Upper lobe of left lung (tissue), 4 donors: Measurements from ENCODE around the gene ANK3.

Experiments
- POLR2A ChIP-seq, 4 donors: fragments of 450-650 bp; IDR thresholded peaks; one replicate each; pipeline ENCODE4 v1.5.1; 2016 to 2017; ENCODE audit warnings: antibody characterized with exemption in 4 of 4, mild to moderate bottlenecking in 2 of 4
- POLR2AphosphoS5 ChIP-seq, 2 donors: sonication (generic); formaldehyde crosslinking; IDR thresholded peaks; one replicate each; pipeline ENCODE4 v1.5.1; 2017; ENCODE audit warnings: antibody characterized with exemption in 2 of 2
- TF ChIP-seq, protein P1 (sequence below), 6 experiments: fragments of 450-650 bp in 4 of 6; fragments of 200-600 bp in 2 of 6; sonication (generic) in 2 of 6; IDR thresholded peaks; one replicate each; pipeline ENCODE4 v1.5.1; 2016 to 2019; ENCODE audit warnings: antibody characterized with exemption in 6 of 6

DNA sequence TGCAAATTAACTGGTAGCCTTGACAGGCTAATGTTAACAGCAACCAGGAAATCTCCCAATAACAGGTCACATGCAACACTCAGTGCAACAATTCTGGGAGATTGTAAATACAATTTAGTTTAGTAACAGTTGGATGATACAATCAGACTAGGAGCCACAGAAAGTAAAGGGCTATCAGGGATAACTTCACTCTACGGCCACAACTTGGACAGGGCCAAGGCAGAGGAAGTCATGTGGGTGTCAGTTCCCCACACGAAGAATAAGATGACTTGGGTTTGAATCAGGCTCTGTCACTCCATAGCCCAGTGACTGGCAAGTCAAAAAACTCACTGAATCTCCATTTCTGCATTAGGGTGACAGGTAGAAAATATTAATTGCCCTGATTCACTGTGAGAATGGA, 266.0 kb downstream of the ANK3 start:
- TF ChIP-seq, protein P1, sequence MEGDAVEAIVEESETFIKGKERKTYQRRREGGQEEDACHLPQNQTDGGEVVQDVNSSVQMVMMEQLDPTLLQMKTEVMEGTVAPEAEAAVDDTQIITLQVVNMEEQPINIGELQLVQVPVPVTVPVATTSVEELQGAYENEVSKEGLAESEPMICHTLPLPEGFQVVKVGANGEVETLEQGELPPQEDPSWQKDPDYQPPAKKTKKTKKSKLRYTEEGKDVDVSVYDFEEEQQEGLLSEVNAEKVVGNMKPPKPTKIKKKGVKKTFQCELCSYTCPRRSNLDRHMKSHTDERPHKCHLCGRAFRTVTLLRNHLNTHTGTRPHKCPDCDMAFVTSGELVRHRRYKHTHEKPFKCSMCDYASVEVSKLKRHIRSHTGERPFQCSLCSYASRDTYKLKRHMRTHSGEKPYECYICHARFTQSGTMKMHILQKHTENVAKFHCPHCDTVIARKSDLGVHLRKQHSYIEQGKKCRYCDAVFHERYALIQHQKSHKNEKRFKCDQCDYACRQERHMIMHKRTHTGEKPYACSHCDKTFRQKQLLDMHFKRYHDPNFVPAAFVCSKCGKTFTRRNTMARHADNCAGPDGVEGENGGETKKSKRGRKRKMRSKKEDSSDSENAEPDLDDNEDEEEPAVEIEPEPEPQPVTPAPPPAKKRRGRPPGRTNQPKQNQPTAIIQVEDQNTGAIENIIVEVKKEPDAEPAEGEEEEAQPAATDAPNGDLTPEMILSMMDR (IDR thresholded peaks at IDR 0.05) = no peak
- TF ChIP-seq POLR2A (IDR thresholded peaks at IDR 0.05) = no peak
- no peak for TF ChIP-seq POLR2AphosphoS5 (IDR thresholded peaks at IDR 0.05)
